HepG2 (cell line): ENCODE measurements around the gene RFTN1. TPM values are rescaled to one million over a fixed set of nuclear protein-coding genes. Genes with fewer than 3 reads are reported as not detected.

Source experiments
- AGO1 ChIP-seq: fragments of 200-400 bp; formaldehyde crosslinking; IDR thresholded peaks from 2 replicates; pipeline ENCODE4 v1.6.1; 2017; ENCODE audit warnings: mild to moderate bottlenecking, low read depth, low read length, moderate library complexity; ENCODE audit not compliant: poor library complexity, severe bottlenecking
- FOXM1 ChIP-seq: sonication (generic); formaldehyde crosslinking; IDR thresholded peaks from 2 replicates; pipeline ENCODE4 v1.5.0; 2020; ENCODE audit warnings: missing genetic modification reagents
- IKZF4 ChIP-seq: sonication (generic); formaldehyde crosslinking; IDR thresholded peaks from 2 replicates; pipeline ENCODE4 v1.5.1; 2020; ENCODE audit warnings: borderline replicate concordance, mild to moderate bottlenecking, low read depth, missing genetic modification reagents; ENCODE audit errors: not compliant biosample characterization
- KMT2A ChIP-seq: sonication (generic); formaldehyde crosslinking; IDR thresholded peaks from 2 replicates; pipeline ENCODE4 v1.4.0; 2020; ENCODE audit warnings: missing genetic modification reagents
- MEIS2 ChIP-seq: sonication (generic); formaldehyde crosslinking; IDR thresholded peaks from 2 replicates; pipeline ENCODE4 v1.9.0; 2021; ENCODE audit warnings: mild to moderate bottlenecking, missing genetic modification reagents
- RNF2 ChIP-seq: fragments of 450-650 bp; conservative IDR thresholded peaks from 2 replicates; pipeline ENCODE4 v1.6.1; 2016; ENCODE audit warnings: low read depth
- SATB2 ChIP-seq: sonication (generic); formaldehyde crosslinking; IDR thresholded peaks from 2 replicates; pipeline ENCODE4 v1.5.0; 2020; ENCODE audit warnings: missing genetic modification reagents
- SOX5 ChIP-seq: IDR thresholded peaks from 2 replicates; pipeline ENCODE4 v1.6.1; 2016; ENCODE audit warnings: borderline replicate concordance
- SOX6 ChIP-seq, 2 experiments: fragments of 450-650 bp in 1 of 2; sonication (generic) in 1 of 2; formaldehyde crosslinking in 1 of 2; IDR thresholded peaks; 2 replicates each; pipeline versions ENCODE4 v1.4.0 to v1.6.1; 2017 to 2020; ENCODE audit warnings: antibody characterized with exemption in 1 of 2, mild to moderate bottlenecking in 1 of 2, missing genetic modification reagents in 1 of 2
- SP1 ChIP-seq, 2 experiments: fragments of 450-650 bp in 1 of 2; sonication (generic) in 1 of 2; formaldehyde crosslinking in 1 of 2; IDR thresholded peaks; 2 replicates each; pipeline versions ENCODE4 v1.4.0 to v1.6.1; 2016 to 2020; ENCODE audit warnings: missing genetic modification reagents in 1 of 2
- SSRP1 ChIP-seq: IDR thresholded peaks from 2 replicates; pipeline ENCODE4 v1.6.1; 2016; ENCODE audit warnings: control low read depth
- SUZ12 ChIP-seq: fragments of 150-350 bp; IDR thresholded peaks from 2 replicates; pipeline ENCODE4 v1.6.1; 2014; ENCODE audit warnings: low read depth, low read length
- U2AF2 ChIP-seq: fragments of 200-400 bp; formaldehyde crosslinking; IDR thresholded peaks from 2 replicates; pipeline ENCODE4 v1.6.1; 2017; ENCODE audit warnings: low read depth, mild to moderate bottlenecking, low read length
- ZNF225 ChIP-seq: sonication (generic); formaldehyde crosslinking; IDR thresholded peaks from 2 replicates; pipeline ENCODE4 v1.4.0; 2020; ENCODE audit warnings: mild to moderate bottlenecking, missing genetic modification reagents
- ZNF329 ChIP-seq: sonication (generic); formaldehyde crosslinking; IDR thresholded peaks from 2 replicates; pipeline ENCODE4 v1.9.0; 2021; ENCODE audit warnings: low read depth, mild to moderate bottlenecking, missing genetic modification reagents
- ZNF607 ChIP-seq: sonication (generic); formaldehyde crosslinking; IDR thresholded peaks from 2 replicates; pipeline ENCODE4 v1.5.1; 2020; ENCODE audit warnings: missing genetic modification reagents, mild to moderate bottlenecking, borderline replicate concordance
- ZNF724P ChIP-seq: sonication (generic); formaldehyde crosslinking; IDR thresholded peaks from 2 replicates; pipeline ENCODE4 v1.8.0; 2022; ENCODE audit warnings: missing genetic modification reagents, borderline replicate concordance
- ZNF780A ChIP-seq: sonication (generic); formaldehyde crosslinking; IDR thresholded peaks from 2 replicates; pipeline ENCODE4 v1.8.0; 2022; ENCODE audit warnings: mild to moderate bottlenecking, missing genetic modification reagents, moderate library complexity
- polyA plus RNA-seq, 8 experiments: library from polyadenylated mRNA; depleted of rRNA in 3 of 8; stranded (reverse) in 7 of 8; unstranded in 1 of 8; fragments of >200 nt; fragmentation: Illumina TruSeq in 4 of 8; extraction: Trizol in 4 of 8; gene quantifications; 2 replicates each; pipeline versions ENCODE4 v1.2.1 to v1.2.3, GENCODE V29; 2011 to 2016; ENCODE audit warnings: low read depth in 4 of 8, missing spikeins in 1 of 8, mixed read lengths in 1 of 8; ENCODE audit not compliant: insufficient read depth in 1 of 8
- total RNA-seq, 5 experiments: library from RNA; depleted of rRNA; stranded (reverse); fragments of >200 nt; fragmentation: Illumina TruSeq; extraction: Trizol; gene quantifications; 2 replicates each; pipeline ENCODE4 v1.2.3, GENCODE V29; 2016; ENCODE audit warnings: low read depth in 1 of 5
- TF ChIP-seq, protein P1 (sequence below): sonication (generic); formaldehyde crosslinking; IDR thresholded peaks from 2 replicates; pipeline ENCODE4 v1.8.1; 2023; ENCODE audit warnings: mild to moderate bottlenecking, moderate library complexity, missing genetic modification reagents
- TF ChIP-seq, protein P2 (sequence below): IDR thresholded peaks from 2 replicates; pipeline ENCODE4 v1.6.1; 2012; ENCODE audit warnings: low read length, improper control_type of control experiment
- TF ChIP-seq, protein P3 (sequence below): sonication (generic); formaldehyde crosslinking; IDR thresholded peaks from 2 replicates; pipeline ENCODE4 v1.8.0; 2022; ENCODE audit warnings: mild to moderate bottlenecking, missing genetic modification reagents
- TF ChIP-seq, protein P4 (sequence below): sonication (generic); formaldehyde crosslinking; IDR thresholded peaks from 2 replicates; pipeline ENCODE4 v1.5.0; 2020; ENCODE audit warnings: missing genetic modification reagents
- TF ChIP-seq, protein P5 (sequence below): conservative IDR thresholded peaks from 2 replicates; pipeline ENCODE4 v1.6.1; 2018; ENCODE audit warnings: missing genetic modification reagents

The RFTN1 gene
- total and polyA plus RNA-seq, 2 of the 13 experiments (the other 11 are each of a cell fraction or from before 2014, with no cell fraction given), result not detected

DNA sequence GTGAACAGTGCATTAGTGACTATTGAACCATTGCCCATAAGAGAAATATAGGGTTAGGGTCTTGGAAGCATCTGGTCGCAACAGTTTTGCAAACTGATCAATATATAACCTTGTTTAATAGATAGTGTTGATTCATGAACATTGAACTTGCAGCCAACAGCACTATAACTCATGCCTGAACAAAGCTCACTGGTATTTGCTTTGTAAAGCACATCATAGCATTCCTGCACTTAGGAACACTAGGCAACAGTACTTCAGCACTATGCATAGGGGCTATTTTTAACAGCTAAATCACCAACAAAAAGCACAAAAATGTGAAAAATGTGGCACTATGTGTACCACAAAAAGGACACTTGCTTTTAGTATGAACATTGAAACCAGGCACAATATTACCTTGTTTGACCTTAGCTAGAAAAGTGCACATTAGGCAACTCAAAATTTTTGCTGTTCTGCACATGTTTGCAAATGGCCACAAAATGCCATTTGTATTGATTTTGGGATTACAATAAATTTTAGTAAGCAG lies 180.5 kb downstream of the RFTN1 start (continued):
- TF ChIP-seq SSRP1 (CRISPR knock-in tag), result no peak
- no peak for TF ChIP-seq IKZF4 (CRISPR knock-in tag)
- TF ChIP-seq U2AF2, result no peak
- no peak for TF ChIP-seq AGO1
- TF ChIP-seq, protein P1, sequence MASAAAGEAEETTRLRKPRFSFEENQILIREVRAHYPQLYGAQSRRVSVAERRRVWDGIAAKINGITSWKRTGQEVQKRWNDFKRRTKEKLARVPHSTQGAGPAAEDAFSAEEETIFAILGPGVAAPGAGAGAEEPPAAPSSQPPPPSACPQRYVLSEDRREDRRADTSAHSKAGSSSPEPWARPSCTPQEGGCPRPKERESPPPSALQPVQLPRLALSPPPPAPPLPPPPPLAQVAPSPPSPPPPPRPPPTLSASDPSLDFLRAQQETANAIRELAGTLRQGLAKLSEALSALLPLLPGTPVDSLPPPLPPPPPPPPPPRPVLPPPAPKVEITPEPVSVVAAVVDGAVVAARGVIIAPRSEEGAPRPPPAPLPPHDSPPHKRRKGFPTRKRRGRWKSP (CRISPR knock-in tag), result no peak
- no peak for TF ChIP-seq RNF2
- TF ChIP-seq ZNF329 (CRISPR knock-in tag), result no peak
- TF ChIP-seq, protein P2, sequence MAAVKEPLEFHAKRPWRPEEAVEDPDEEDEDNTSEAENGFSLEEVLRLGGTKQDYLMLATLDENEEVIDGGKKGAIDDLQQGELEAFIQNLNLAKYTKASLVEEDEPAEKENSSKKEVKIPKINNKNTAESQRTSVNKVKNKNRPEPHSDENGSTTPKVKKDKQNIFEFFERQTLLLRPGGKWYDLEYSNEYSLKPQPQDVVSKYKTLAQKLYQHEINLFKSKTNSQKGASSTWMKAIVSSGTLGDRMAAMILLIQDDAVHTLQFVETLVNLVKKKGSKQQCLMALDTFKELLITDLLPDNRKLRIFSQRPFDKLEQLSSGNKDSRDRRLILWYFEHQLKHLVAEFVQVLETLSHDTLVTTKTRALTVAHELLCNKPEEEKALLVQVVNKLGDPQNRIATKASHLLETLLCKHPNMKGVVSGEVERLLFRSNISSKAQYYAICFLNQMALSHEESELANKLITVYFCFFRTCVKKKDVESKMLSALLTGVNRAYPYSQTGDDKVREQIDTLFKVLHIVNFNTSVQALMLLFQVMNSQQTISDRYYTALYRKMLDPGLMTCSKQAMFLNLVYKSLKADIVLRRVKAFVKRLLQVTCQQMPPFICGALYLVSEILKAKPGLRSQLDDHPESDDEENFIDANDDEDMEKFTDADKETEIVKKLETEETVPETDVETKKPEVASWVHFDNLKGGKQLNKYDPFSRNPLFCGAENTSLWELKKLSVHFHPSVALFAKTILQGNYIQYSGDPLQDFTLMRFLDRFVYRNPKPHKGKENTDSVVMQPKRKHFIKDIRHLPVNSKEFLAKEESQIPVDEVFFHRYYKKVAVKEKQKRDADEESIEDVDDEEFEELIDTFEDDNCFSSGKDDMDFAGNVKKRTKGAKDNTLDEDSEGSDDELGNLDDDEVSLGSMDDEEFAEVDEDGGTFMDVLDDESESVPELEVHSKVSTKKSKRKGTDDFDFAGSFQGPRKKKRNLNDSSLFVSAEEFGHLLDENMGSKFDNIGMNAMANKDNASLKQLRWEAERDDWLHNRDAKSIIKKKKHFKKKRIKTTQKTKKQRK, result no peak
- no peak for TF ChIP-seq ZNF780A (CRISPR knock-in tag)
- TF ChIP-seq, protein P3, sequence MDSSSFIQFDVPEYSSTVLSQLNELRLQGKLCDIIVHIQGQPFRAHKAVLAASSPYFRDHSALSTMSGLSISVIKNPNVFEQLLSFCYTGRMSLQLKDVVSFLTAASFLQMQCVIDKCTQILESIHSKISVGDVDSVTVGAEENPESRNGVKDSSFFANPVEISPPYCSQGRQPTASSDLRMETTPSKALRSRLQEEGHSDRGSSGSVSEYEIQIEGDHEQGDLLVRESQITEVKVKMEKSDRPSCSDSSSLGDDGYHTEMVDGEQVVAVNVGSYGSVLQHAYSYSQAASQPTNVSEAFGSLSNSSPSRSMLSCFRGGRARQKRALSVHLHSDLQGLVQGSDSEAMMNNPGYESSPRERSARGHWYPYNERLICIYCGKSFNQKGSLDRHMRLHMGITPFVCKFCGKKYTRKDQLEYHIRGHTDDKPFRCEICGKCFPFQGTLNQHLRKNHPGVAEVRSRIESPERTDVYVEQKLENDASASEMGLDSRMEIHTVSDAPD (CRISPR knock-in tag), result peak; percentile 73; the same call in 1 of the 2 replicates
- no peak for TF ChIP-seq SUZ12
- no peak for TF ChIP-seq SATB2 (CRISPR knock-in tag)
- no peak for TF ChIP-seq MEIS2 (CRISPR knock-in tag)
- TF ChIP-seq SP1 (IDR thresholded peaks at IDR 0.05), result no peak
- no peak for TF ChIP-seq SP1 (CRISPR knock-in tag; IDR thresholded peaks at IDR 0.05)
- TF ChIP-seq ZNF724P, result no peak
- no peak for TF ChIP-seq ZNF225
- no peak for TF ChIP-seq FOXM1 (CRISPR knock-in tag)
- TF ChIP-seq ZNF607 (CRISPR knock-in tag), result no peak
- TF ChIP-seq SOX6 (IDR thresholded peaks at IDR 0.05), result no peak
- TF ChIP-seq SOX6 (CRISPR knock-in tag; IDR thresholded peaks at IDR 0.05), result peak; percentile 97
- TF ChIP-seq, protein P4, sequence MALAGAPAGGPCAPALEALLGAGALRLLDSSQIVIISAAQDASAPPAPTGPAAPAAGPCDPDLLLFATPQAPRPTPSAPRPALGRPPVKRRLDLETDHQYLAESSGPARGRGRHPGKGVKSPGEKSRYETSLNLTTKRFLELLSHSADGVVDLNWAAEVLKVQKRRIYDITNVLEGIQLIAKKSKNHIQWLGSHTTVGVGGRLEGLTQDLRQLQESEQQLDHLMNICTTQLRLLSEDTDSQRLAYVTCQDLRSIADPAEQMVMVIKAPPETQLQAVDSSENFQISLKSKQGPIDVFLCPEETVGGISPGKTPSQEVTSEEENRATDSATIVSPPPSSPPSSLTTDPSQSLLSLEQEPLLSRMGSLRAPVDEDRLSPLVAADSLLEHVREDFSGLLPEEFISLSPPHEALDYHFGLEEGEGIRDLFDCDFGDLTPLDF (CRISPR knock-in tag), result no peak
- peak; percentile 95 for TF ChIP-seq SOX5 (CRISPR knock-in tag)
- TF ChIP-seq, protein P5, sequence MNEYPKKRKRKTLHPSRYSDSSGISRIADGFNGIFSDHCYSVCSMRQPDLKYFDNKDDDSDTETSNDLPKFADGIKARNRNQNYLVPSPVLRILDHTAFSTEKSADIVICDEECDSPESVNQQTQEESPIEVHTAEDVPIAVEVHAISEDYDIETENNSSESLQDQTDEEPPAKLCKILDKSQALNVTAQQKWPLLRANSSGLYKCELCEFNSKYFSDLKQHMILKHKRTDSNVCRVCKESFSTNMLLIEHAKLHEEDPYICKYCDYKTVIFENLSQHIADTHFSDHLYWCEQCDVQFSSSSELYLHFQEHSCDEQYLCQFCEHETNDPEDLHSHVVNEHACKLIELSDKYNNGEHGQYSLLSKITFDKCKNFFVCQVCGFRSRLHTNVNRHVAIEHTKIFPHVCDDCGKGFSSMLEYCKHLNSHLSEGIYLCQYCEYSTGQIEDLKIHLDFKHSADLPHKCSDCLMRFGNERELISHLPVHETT (CRISPR knock-in tag), result 0 out of 2 replicates have a peak, but pooled peaks have one; percentile 49
- TF ChIP-seq KMT2A (CRISPR knock-in tag), result no peak
